Measurements from ENCODE around the gene UBE2Q2.

DNA sequence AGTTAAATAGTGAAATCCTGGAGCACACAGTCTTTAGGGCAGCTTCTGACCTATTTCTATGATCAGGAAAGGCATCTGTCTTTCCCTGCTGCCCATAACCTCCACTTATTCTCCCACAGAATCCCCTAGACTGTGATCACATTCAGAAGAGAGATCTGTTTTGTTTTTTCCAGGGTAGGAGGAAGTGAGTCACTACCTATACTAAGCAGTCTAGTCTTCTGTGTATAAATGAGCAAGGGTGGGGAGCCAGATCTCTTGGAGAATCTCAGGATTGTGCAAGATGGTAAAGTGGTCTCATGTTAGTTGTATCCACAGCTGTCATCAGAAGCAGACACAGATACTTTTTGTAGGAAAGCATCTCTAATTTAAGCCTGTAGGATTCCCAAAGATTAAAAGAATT lies 48.6 kb downstream of the UBE2Q2 start:
- TF ChIP-seq EP300 (IDR thresholded peaks at IDR 0.05) (no peak), POLR2A (IDR thresholded peaks at IDR 0.05) (no peak)
